ENCODE measurements around the gene MPND.

The MPND gene

GRCh38 chr19:4367781-4368127 is 24.4 kb downstream of the MPND start:
- DNase-seq: no peak

GRCh38 chr19:4368128-4368820 is 24.9 kb downstream of the MPND start:
- DNase-seq: no peak

- DNase-seq: no peak
Observed at GRCh38 chr19:4369109-4369887, 25.9 kb downstream of the MPND start.

DNA sequence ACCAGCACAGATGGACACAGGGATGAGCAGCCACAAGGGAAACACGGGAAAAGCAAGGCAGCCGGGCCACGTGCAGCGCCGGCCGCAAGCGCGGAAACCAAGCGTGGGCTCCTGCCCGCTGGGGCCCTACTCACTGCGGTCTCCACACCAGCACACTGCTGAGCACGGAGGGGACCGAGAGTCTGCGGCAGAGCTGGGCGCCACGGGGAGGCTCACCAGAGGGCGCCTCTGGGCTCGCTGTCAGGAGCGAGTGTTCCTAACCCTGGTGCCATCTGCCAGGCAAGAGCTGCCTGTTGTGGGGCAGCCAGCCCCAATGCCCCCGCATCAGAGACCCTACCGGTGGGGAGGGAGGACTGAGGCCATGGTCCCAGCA is 26.5 kb downstream of the MPND start:
- no peak for DNase-seq

GRCh38 chr19:4370418-4371041 is 27.2 kb downstream of the MPND start:
- no peak for DNase-seq

- DNase-seq: no peak
Observed at GRCh38 chr19:4371247-4372164, 28.1 kb downstream of the MPND start.

GRCh38 chr19:4372165-4373012 is 29.0 kb downstream of the MPND start:
- DNase-seq: no peak

DNA sequence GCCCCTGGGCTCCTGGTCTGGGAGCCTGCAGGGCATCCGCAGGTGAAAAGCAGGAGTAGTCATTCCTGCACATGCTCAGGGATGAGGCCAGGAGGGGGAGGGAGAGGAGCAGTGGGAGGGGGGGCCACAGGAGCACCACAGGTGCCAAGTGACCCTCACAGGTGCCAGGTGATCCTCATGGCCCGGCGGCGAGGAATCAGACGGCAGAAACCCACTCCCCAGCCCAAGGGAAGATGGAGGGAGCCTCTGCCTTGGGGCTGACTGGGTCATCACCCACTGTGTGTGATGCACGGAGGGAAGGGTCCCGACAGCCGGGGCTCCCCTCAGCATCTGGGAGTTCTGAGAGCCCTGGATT is 29.6 kb downstream of the MPND start:
- no peak for DNase-seq

GRCh38 chr19:4373601-4374497 is 30.5 kb downstream of the MPND start:
- DNase-seq: no peak

DNA sequence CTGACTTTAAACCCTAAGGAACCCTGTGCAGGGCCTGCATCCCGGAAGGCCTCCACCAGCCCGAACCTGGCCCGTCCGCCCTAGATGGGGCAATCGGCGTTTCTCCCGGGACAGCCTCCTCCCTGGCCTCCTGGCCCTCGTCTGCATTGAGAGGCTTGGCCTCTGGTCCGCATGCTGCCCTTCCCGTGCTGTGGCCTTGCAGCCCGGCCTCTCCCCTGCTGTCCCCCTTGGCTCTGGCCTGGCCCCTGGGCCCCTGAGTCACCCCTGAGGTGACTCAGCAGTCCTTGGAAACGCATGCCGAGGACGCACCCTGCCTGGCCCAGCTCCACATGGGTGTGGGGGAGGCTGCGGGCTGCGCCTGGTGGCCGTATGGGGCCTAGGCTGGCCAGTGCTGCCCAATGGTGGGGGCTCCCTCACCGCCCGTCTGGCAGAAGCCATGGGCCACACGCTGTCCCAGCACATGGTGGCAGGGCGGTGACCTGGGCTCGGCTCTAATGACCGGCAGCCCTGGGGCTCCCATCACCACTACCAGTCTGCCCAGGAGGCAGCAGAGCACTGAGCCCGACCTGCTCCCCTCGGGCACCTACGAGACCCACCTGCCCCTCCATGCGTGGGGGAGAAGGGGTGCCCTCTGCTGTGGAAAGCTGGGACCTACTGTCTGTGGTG is 31.3 kb downstream of the MPND start:
- DNase-seq: no peak

- no peak for DNase-seq
Observed at GRCh38 chr19:4375164-4376027, 32.0 kb downstream of the MPND start.

GRCh38 chr19:4376028-4376670 is 32.8 kb downstream of the MPND start:
- DNase-seq: no peak

DNA sequence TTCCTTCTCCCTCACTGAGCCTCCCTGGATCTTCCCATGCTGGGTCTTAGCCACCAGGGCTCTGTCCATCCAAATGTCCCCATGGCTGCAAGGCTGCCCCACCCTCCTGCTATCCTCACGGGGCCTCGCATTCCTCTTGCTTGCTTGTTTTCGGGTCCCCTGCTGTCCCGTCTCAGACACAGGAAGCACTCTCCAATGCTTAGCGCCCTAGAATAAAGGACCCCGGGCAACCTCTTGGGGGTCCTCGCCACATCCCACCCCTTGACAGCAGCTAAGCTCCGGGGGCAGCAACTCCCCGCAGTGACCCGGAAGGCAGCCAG is 33.3 kb downstream of the MPND start:
- no peak for DNase-seq

DNA sequence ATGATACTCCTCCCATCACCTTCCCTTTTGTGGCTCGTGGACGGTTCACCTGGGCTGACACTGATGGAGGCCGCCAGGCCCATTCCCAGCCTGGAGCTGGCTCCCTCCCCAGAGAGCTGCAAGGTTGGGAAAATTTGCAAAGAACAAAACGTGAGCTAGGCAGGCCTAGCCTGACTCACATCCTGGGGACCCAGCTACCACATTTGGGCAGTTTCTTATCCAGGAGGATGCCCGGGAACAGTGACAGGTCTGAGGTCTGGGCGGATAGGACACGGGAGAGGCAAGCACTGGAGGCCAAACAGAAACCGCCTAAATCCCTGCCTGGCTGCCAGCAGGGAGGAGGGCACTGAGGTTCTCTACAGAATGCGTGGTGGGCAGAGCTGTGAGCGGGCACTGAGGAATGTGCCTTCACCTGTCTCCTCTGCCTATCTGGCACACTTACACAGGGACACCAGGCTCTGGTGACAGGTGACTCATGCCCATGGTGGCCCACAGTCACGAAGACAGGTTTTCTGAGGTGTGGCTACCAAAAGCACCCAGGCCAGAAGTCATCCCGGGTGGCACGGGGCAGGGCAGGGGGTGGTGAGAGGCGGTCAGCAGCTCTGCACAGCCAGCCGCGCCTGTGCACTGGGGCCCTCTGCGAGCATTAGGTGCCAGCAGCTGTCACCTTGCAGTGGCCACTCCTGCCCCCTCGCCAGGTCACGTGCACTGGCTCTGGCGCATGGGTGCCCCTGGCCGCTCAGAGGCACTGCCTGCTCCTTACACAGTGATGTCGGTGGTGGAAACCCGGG is 33.8 kb downstream of the MPND start:
- no peak for DNase-seq

DNA sequence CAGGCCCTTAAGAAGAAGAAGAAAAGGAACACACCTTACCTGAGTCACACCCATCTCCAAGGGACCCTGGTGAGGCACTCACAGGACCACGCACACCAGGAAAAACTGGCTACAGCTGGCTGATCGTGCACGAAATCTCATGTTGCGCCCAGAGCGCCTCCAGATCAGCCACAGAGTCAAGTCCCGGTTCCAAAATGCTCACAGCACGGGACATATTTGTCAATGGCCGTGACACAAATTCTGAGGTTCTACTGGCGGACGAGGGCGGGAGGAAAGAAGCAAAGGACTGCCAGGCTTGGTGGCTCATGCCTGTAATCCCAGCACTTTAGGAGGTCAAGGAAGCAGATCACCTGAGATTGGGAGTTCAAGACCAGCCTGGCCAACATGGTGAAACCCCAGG is 35.5 kb downstream of the MPND start:
- no peak for DNase-seq

DNA sequence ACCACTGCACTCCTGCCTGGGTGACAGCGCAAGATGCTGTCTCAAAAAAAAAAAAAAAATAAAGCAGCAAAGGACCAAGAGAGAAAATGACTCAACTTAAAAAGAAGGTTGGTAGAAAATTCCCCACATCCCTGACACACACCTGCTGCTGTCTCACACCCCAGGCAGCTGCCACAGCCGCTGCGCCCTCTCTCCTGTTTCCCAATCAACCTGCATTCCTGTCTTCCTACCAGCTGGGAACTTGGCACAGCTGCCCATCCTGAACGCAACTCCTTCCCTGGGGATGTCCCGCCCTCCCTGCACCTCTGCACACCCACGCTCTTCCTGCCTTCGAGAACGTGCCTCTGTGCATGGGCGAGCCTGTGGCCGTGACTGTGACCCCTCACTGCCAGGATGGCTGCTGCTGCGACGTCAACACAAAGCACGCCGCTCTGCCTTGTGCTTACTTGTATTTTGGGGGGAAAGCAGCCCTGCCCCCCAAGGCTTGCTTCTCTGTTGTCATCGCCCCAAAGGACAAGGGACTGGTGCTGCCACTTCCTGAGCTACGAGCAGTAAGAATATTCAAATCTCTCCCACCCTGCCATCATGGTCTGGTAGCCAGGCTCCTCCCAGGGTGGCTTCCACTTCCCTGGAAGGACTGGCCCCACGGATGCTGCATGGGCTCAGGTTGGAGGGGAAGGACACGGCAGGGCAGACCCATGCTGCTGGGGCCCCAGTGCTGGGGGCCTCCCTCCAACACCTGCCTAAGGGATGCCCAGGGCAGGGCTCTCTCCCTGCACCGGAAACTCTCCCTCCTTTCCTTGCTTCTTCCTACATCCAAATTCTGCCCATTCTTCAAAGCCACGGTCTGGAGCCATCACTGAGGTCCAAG is 36.3 kb downstream of the MPND start:
- DNase-seq: peak; percentile 27

DNA sequence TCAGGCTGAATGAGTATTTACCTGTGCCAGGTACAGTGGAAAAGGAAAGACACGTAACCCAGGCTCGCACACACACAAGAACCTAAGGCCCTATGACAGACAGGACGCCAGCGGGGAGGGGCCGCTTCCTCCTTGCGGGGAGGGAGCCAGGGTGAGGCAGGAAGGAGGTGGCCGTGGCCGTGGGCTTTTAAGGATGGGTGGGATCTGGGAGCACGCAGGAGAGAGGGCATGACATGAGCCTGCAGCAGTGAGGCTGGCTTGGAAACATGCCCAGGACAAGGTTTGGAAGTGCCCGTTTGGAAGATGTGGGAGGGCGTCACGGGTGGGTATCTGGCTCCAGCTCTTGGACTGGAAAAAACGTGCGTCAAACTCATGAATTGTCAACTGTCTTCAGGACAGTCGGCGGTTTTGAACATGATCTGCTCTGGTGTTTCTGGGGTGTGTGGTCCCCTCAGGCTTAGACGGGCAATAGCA is 36.9 kb downstream of the MPND start:
- no peak for DNase-seq
